AG04450 (cell line): ENCODE measurements around the gene NDEL1. TPM values are rescaled to one million over a fixed set of nuclear protein-coding genes. Genes with fewer than 3 reads are reported as not detected.

Experiments used
- CTCF ChIA-PET: fragments of 300-600, 350-600 bp; formaldehyde crosslinking; extraction: SDS; loops from one replicate; lab custom pipeline; 2022; ENCODE audit warnings: antibody characterized with exemption, inconsistent platforms; lab: Charles Lee
- POLR2A ChIA-PET: fragments of 350-600 bp; formaldehyde crosslinking; extraction: SDS; loops from one replicate; lab custom pipeline; 2021; ENCODE audit warnings: antibody characterized with exemption, inconsistent platforms; lab: Yijun Ruan, JAX
- DNase-seq: peaks from one replicate; pipeline ENCODE4 v3.0.0-alpha.2; 2011; ENCODE audit warnings: low read depth, low spot score
- H3K27ac ChIP-seq: one replicate; pipeline ENCODE4 v1.5.1; 2012; ENCODE audit warnings: low read depth, low read length, control low read depth
- H3K27me3 ChIP-seq: one replicate; pipeline ENCODE4 v1.6.0; 2012; ENCODE audit warnings: low read length; ENCODE audit not compliant: control insufficient read depth, insufficient read depth
- H3K4me3 ChIP-seq: 2 replicates; pipeline ENCODE4 v1.5.1; 2011; ENCODE audit warnings: mild to moderate bottlenecking, low read depth, low read length, control low read depth
- H3K9me3 ChIP-seq: 2 replicates; pipeline ENCODE4 v1.5.1; 2012; ENCODE audit warnings: low read length; ENCODE audit not compliant: control insufficient read depth, insufficient read depth
- polyA plus RNA-seq: library from polyadenylated mRNA; depleted of rRNA; stranded (reverse); fragments of >200 nt; gene quantifications from 2 replicates; pipeline ENCODE4 v1.2.3, GENCODE V29; 2011
- TF ChIP-seq, protein P1 (sequence below): IDR thresholded peaks from 2 replicates; pipeline ENCODE4 v1.5.1; 2011; ENCODE audit warnings: low read depth, low read length, control low read depth, inconsistent platforms

Gene NDEL1
- polyA plus RNA-seq, 1 experiment, result 74.7 TPM

DNA sequence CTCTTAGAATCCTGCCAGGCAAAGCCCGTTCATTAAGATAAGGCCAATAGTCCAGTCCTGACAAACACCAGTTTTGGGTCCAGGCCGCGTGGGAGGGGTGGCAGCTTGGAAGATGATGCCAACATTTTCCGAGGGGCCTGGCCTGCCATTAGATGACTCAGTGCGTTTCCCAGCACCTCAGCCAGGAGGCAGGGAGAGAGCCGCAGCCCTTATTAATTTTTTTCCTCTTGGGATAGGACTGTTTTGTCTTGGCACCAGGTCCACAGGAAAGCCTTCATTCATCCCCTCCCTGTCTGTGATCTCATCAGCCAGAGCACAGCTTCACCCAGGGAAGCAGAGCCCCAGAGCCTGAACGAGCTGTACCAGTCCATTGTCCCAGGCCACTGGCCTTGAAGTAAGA lies 4.7 kb upstream of the NDEL1 start:
- POLR2A ChIA-PET, result no interaction called here
- no peak overlapping the region for H3K4me3 ChIP-seq
- H3K9me3 ChIP-seq, result no peaks in the 10 kb centered on the region; the same call in 1 of the 2 replicates
- no peaks in the 10 kb centered on the region for H3K27me3 ChIP-seq
- no peak for DNase-seq
- TF ChIP-seq, protein P1, sequence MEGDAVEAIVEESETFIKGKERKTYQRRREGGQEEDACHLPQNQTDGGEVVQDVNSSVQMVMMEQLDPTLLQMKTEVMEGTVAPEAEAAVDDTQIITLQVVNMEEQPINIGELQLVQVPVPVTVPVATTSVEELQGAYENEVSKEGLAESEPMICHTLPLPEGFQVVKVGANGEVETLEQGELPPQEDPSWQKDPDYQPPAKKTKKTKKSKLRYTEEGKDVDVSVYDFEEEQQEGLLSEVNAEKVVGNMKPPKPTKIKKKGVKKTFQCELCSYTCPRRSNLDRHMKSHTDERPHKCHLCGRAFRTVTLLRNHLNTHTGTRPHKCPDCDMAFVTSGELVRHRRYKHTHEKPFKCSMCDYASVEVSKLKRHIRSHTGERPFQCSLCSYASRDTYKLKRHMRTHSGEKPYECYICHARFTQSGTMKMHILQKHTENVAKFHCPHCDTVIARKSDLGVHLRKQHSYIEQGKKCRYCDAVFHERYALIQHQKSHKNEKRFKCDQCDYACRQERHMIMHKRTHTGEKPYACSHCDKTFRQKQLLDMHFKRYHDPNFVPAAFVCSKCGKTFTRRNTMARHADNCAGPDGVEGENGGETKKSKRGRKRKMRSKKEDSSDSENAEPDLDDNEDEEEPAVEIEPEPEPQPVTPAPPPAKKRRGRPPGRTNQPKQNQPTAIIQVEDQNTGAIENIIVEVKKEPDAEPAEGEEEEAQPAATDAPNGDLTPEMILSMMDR, result no peak
- no peak overlapping the region for H3K27ac ChIP-seq
- CTCF ChIA-PET, result interaction anchor here (0.7 to 0.9 kb wide), 2 partner anchors 10 to 21 kb away, joined by 3 to 4 read pairs; no protein-coding TSS in a partner anchor

DNA sequence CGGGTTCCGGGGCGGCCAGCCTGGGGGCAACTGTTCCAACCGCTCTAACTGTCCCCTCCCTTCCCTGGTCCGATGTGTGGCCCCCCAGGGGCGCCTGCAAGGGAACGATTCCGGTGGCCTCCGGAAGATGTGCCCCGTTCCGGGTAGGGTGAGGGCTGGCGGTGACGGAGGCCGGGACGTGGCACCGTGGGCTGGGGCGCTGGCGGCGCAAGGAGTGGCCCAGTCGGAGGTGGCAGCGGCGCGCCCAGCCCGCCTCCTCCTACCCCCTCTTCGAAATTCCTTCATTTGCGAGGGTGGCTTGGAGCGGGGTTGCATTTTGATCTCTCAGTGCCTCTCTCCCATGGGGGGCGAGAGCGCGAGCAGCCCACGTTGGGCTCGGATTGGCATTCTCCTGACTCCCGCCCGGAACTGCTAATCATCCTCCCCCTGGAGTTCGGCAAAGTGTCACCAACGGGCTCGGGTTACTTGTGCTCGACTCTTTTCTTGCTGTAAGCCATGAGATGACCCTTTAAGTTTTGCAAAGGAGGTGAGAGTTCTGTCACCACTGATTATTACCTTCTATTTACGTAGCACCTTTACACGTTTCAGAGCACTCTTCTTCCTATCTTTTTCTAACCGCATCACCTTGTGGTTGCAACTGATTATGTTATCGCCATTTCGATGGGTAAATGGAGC lies 622 bp downstream of the NDEL1 start:
- Histone ChIP-seq H3K9me3 (no peaks in the 10 kb centered on the region; the same call in 1 of the 2 replicates), H3K27ac (peak overlapping the region; percentile 98), H3K4me3 (peak overlapping the region; percentile 93), H3K27me3 (no peaks in the 10 kb centered on the region)
- DNase-seq, result no peak
- CTCF ChIA-PET, result interaction anchor here (0.8 to 1.5 kb wide), 6 partner anchors 26 to 309 kb away, joined by 3 to 12 read pairs (median 4); no protein-coding TSS in a partner anchor
- POLR2A ChIA-PET, result interaction anchor here (0.6 to 1.6 kb wide), 8 partner anchors 16 to 263 kb away, joined by 3 to 9 read pairs (median 5); no protein-coding TSS in a partner anchor
- TF ChIP-seq, protein P1, result no peak

DNA sequence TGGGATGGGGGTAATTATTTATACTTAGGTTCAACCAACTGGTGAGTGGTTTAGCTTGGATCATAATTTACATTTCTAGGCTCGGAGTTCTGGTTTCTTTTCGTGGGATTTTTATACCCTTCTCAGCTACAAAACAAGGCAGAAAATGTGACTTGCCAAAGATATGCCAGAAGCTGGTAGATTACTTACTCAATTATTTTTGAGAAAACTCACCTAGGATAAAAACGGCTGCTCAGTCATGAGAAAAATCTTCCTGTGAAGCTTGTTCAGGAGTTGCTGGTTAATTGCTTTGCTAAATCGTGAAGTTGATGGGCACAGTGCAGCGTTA lies 1.1 kb downstream of the NDEL1 start:
- TF ChIP-seq, protein P1, result no peak
- H3K27ac ChIP-seq, result peak overlapping the region; percentile 98
- no peaks in the 10 kb centered on the region; the same call in 1 of the 2 replicates for H3K9me3 ChIP-seq
- ChIA-PET CTCF (interaction anchor here (0.7 to 1.5 kb wide), 6 partner anchors 27 to 309 kb away, joined by 3 to 12 read pairs (median 4); no protein-coding TSS in a partner anchor), POLR2A (no interaction called here)
- DNase-seq, result no peak
- peak overlapping the region; percentile 93 for H3K4me3 ChIP-seq
- no peaks in the 10 kb centered on the region for H3K27me3 ChIP-seq

DNA sequence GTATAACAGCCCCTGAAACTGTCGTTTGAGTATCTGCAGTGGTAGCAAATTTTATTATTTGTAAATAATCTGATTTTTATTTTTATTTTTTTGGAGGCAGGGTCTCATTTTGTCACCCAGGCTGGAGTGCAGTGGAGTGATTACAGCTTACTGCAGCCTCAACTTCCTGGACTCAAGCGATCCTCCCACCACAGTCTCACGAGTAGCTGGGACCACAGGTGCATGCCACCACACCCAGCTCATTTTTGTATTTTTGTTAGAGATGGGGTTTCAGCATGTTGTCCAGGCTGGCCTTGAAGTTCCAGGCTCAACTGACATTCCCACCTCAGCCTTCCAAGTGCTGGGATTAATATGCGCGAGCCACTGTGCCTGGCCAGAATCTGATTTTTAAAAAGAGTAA lies 2.8 kb downstream of the NDEL1 start:
- POLR2A ChIA-PET, result no interaction called here
- no peak overlapping the region for H3K27ac ChIP-seq
- CTCF ChIA-PET, result no interaction called here

More for the DNA sequence above, 2.8 kb downstream of the NDEL1 start:
- no peaks in the 10 kb centered on the region; the same call in 1 of the 2 replicates for H3K9me3 ChIP-seq
- H3K4me3 ChIP-seq, result no peak overlapping the region
- TF ChIP-seq, protein P1, result no peak
- H3K27me3 ChIP-seq, result no peaks in the 10 kb centered on the region
- DNase-seq, result no peak
